Measurements from ENCODE around the gene SYNE3.

Gene SYNE3

DNA sequence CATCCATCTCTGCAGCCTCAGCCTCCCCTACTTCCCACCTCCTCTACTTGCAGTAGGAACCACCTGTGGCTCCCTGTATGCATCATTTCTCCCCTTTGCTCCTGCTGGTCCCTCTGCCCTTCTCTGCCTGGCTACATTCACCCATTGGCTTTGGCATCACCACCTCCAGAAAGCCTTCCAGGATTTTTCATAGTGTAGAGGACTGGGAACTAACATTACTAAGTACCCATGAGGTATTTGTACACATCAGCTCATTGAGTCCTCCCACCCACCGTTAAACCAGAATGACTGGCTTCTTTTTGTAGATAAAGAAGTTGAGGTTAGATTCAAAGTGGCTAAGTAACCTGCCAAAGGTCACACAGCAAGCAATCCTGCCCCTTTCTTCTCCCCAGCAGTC, 17.1 kb downstream of the SYNE3 start:
- TF ChIP-seq, protein P1, sequence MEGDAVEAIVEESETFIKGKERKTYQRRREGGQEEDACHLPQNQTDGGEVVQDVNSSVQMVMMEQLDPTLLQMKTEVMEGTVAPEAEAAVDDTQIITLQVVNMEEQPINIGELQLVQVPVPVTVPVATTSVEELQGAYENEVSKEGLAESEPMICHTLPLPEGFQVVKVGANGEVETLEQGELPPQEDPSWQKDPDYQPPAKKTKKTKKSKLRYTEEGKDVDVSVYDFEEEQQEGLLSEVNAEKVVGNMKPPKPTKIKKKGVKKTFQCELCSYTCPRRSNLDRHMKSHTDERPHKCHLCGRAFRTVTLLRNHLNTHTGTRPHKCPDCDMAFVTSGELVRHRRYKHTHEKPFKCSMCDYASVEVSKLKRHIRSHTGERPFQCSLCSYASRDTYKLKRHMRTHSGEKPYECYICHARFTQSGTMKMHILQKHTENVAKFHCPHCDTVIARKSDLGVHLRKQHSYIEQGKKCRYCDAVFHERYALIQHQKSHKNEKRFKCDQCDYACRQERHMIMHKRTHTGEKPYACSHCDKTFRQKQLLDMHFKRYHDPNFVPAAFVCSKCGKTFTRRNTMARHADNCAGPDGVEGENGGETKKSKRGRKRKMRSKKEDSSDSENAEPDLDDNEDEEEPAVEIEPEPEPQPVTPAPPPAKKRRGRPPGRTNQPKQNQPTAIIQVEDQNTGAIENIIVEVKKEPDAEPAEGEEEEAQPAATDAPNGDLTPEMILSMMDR (IDR thresholded peaks at IDR 0.05; ENCODE audit: low read length, missing control alignments), result no peak
- DNase-seq (ENCODE audit: low read depth), result no peak

DNA sequence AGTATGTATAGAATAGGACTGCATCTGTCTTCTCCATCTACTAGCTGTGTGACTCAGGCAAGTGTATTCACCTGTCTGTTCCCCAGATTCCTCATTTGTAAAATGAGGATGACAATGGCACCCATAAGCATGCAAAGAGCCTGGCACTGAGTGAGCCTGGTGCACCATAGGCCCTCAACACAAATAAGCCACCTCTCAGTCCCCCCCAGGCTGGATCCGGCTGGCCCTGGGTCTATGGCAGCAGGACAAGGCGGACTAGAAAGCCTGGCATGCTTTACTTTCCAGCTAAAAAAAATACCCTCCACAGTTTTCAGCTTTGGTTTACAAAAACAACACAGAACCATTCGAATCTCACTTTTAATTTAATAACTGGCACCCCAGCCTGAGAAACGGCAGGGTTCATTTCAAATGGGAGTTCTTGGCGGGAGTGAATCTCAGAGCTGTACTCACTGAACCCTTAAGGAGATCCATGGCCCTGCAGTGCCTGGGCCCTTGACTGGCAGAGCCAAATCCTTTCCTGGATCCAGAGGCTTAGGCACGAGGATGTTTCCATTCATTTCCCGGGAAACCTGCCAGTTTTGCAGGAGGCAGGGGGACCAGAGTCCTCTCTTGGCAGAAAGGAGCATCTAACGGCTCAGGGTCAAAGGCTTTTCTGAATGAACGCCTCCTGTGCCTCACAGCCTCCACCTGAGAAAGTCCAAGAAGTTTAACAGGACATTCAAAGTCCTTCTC, 17.7 kb downstream of the SYNE3 start:
- DNase-seq (ENCODE audit: low read depth), result no peak
- TF ChIP-seq, protein P1 (IDR thresholded peaks at IDR 0.05; ENCODE audit: low read length, missing control alignments), result no peak
- no peak overlapping the region for H3K4me3 ChIP-seq (replicated peaks; ENCODE audit: low read depth, low read length)

More for the DNA sequence above, 17.1 kb downstream of the SYNE3 start:
- no peak overlapping the region for H3K4me3 ChIP-seq (replicated peaks; ENCODE audit: low read depth, low read length)

DNA sequence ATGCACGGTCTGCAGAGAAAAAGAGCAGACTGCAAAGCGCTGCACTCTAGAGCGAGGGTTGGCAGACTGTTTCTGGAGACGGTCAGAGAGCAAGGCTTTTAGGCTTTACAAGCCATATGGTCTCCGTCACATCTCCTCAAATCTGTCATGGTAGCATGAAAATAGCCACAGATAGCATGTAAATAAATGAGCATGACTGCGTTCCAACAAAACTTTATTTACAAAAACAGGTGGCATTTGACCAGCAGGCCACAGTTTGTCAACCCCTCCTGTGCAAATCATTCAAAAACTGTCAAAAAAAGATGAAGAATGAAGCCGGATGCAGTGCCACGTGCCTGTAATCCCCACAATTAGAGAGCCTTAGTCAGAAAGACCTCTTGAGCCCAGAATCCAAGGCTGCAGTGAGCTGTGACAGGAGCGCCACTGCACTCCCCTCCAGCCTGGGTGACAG, 18.9 kb downstream of the SYNE3 start:
- H3K4me3 ChIP-seq (replicated peaks; ENCODE audit: low read depth, low read length), result no peak overlapping the region
- no peak for DNase-seq (ENCODE audit: low read depth)
- TF ChIP-seq, protein P1 (IDR thresholded peaks at IDR 0.05; ENCODE audit: low read length, missing control alignments), result no peak

GRCh38 chr14:95496690-95497259, 19.7 kb downstream of the SYNE3 start:
- TF ChIP-seq, protein P1 (IDR thresholded peaks at IDR 0.05; ENCODE audit: low read length, missing control alignments), result no peak
- DNase-seq (ENCODE audit: low read depth), result peak; percentile 80
- H3K4me3 ChIP-seq (replicated peaks; ENCODE audit: low read depth, low read length), result no peak overlapping the region

DNA sequence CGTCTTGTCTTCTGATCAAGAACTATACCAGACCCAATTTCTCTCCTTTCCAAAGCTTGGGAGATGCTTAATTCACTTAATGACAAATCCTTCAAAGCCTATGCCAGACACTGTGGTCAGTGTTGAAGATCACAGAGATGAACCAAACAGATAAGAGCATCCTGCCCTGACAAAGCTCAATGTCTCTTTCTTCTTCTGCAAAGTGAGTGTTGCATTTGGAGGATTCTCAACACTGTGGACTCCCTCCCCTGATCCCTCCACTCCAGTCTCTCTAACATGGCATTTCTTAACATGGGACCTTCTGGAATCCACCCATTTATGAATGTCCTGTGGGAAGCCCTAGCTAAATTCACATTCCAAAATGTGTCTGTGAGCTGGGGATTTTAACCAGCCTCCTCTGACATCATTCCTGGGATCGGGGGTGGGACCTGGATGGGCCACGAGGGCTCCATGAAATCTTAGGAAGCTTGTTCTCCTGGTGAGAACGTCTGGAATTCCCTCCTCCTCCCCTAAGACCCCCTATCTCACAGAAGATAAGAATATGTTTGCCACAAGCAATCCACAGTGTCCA, 20.3 kb downstream of the SYNE3 start:
- TF ChIP-seq, protein P1 (IDR thresholded peaks at IDR 0.05; ENCODE audit: low read length, missing control alignments), result no peak
- H3K4me3 ChIP-seq (replicated peaks; ENCODE audit: low read depth, low read length), result no peak overlapping the region
- peak; percentile 57 for DNase-seq (ENCODE audit: low read depth)

GRCh38 chr14:95495538-95496025, 20.9 kb downstream of the SYNE3 start:
- H3K4me3 ChIP-seq (replicated peaks; ENCODE audit: low read depth, low read length), result no peak overlapping the region
- no peak for DNase-seq (ENCODE audit: low read depth)
- TF ChIP-seq, protein P1 (IDR thresholded peaks at IDR 0.05; ENCODE audit: low read length, missing control alignments), result no peak
